ENCODE measurements around the gene ABI3BP.

The ABI3BP gene

DNA sequence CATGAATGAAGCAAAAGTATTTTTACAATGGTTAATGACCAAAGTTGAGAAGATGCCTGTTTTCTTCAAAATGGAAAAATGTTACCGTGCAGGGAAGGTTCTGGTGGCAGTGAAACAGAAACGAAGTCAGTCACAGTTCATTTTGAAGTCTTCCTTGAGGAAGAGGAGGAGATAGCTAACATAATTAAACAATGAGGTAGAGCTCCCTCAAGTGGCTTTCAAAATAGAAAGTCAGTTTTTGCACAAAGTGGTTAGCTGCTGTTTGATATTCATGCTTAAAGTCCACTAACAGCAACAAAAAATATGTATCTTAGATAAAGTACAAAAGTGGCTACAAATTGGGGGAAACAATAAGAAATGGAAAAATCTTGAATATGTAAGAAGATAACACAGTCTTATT is 196.7 kb downstream of the ABI3BP start:
- H3K4me3 ChIP-seq (ENCODE audit: low read depth, low read length): no peak overlapping the region
- no peak for DNase-seq (ENCODE audit: low read depth)

DNA sequence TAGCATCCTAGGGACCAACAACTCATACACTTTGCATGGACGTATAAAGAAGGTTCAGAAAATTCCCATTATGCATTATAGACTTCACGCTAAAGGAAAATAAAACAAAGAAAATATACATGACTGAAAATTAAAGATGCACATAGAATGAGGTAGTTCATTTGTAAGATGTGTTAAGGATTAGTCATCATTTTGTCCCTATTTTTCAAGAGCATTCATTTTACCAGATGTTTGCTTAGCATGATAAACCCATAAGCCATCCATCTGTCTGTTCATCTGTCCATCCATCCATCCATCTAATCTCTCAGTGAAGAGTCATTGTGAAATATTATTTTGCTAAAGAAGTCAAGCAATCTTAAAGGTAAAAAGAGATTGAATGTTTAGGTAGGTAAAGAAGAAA is 203.6 kb downstream of the ABI3BP start:
- H3K4me3 ChIP-seq (ENCODE audit: low read depth, low read length): no peak overlapping the region
- no peak for DNase-seq (ENCODE audit: low read depth)

DNA sequence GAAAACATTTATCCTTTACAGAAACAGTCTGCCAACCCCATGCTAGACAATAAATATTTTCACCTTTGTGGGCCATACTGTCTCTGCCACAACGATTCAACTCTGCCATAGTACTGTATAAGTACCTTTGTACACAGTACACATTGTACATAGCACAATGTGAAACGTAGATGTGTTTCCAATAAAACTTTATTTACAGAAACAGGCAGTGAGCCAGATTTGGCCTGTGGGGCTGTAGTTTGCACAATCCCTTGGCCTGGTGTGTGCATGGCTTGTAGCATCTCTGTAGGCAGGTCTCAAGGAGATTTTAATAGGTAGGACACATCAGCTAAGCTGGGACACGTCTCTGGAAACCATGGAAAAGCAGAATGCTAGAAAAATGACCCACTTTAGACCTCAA is 209.6 kb downstream of the ABI3BP start:
- DNase-seq (ENCODE audit: low read depth): no peak
- H3K4me3 ChIP-seq (ENCODE audit: low read depth, low read length): no peak overlapping the region

DNA sequence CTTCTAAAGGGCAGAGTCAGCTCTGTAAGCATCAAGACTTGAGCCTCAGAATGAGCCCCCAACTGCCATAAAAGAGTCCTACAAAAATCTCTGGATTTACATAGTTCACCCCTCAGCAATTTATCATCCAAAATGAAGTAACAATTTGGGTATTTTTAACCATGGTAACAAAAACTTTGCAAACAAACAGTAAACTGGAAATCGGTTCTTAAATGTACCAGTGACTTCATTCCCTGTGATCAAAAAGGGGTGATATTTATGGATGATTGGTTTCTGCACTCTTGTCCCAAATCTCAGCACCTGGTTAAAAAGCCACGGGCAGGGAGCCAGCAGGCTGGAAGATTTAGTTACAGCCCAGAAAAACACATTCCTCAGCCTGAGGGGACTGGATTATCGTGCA is 210.3 kb downstream of the ABI3BP start:
- no peak for DNase-seq (ENCODE audit: low read depth)
- no peak overlapping the region for H3K4me3 ChIP-seq (ENCODE audit: low read depth, low read length)

DNA sequence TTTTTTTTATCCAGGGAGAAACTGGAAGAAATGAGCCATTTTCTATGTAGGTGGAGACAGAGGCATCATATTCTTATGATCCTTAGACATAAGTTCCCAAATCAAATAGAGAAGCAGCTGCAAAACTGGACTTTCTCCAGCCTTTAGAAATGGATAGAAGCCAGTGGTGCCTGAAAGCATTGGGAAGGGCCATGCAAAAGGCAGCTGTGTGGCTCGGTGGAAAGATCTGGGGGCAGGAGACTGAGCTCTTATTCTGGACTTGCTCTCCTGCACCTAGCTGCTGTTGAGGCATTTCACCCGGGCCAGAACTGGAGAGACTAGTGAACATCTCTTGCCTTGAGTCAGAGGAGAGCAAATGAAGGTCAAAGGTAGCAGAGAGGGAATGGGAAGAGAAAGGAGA is 210.9 kb downstream of the ABI3BP start:
- DNase-seq (ENCODE audit: low read depth): no peak
- no peak overlapping the region for H3K4me3 ChIP-seq (ENCODE audit: low read depth, low read length)

DNA sequence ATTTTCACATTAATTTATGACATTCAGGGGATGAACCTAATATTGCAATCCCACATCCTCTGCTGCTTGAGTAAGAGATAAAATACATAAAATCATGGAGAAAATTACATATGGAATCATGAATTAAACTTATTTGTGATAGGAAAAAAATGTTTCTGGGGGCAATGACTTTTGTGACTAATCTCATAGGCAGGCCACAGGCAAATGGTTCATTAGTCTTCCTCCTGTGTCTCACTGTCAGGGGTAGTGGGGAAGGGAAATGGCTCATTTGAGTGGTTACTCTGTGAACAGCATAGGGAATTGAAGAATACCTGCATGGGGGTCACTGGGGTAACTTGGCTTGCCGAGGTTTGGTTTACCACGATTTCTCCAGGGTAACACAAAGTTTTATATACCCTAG is 211.9 kb downstream of the ABI3BP start:
- DNase-seq (ENCODE audit: low read depth): no peak
- no peak overlapping the region for H3K4me3 ChIP-seq (ENCODE audit: low read depth, low read length)

DNA sequence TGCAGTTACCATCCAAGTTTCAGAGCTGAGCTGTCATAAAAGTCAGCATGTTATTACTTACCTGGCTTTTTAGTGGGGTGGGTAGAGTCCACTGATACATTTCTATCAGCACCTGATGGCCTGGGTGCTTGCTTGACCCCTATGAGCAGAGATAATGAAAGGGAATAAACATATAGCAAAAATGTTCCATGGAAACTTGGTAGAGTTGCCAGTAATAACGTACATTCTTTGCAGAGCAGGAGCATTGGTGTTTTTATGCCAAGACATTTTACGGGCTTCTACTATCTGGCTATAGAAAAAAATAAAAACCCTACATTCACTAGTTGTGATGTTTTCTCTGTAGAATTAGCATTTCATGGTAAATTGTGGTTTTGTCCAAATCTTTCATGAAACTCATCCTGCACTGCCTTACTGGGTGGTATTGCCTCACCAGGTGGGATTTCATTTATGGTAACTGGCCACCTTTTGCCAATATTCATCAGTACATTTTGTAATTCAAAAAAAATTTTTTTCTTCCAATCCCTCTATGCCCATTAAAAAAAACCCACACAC is 213.1 kb downstream of the ABI3BP start:
- no peak for DNase-seq (ENCODE audit: low read depth)

DNA sequence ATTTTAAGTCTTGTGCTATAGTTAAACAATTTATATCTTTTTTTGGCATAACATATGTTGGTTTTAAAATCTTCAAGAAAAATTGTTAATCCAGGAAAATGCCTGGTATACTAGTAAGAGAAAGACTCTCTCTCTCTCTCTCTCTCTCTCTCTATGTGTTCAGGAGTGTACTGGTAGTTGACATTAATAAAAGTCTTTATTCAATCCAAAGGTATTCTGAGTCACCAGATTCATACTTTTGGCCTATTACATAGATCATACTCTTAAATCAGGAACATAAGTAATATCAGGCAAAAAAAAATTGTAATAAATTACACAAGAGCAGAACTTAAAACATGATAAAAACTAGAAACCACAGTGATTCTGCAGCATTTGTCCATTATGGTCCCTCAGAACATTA is 213.7 kb downstream of the ABI3BP start:
- DNase-seq (ENCODE audit: low read depth): no peak
- H3K4me3 ChIP-seq (ENCODE audit: low read depth, low read length): no peak overlapping the region

More for the DNA sequence above, 213.1 kb downstream of the ABI3BP start:
- H3K4me3 ChIP-seq (ENCODE audit: low read depth, low read length): no peak overlapping the region

DNA sequence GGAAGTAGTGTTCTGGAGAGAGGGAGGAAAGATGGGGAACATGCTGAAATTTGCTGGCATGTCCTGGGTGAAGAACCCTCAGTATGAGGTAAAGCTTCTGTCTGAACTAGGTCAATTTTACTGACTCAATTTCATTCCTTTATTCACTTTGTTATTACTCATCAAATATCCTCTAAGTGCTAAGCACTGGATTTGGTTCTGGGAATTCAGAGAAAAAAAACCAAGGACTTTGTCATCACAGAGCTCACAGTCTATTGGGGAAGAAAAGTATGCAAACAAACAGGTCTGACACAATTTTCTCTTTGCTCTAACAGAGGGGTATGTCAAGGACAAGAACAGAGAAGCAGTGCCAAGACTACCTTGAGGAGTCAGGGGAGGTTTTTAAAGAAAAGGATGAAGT is 215.9 kb downstream of the ABI3BP start:
- DNase-seq (ENCODE audit: low read depth): no peak
- H3K4me3 ChIP-seq (ENCODE audit: low read depth, low read length): no peak overlapping the region

DNA sequence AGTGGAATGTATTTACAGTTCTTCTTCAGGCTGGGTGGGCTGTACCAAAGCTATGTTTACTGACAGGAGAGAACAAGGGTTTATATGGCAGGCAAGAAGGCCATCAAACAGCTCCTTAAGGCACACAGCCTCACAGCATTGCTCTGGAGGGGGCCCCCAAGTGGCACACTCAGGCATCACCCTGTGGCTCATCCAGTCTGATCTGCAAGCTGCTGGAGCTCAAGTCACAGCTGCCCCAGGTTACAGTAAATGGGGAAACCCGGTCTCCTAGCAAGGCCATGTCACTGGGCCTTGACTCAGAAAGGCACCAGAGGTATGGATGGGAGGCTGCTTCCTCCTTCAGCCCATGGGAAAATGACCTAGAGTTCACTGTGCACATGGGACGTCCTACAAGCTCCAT is 216.5 kb downstream of the ABI3BP start:
- no peak for DNase-seq (ENCODE audit: low read depth)
- H3K4me3 ChIP-seq (ENCODE audit: low read depth, low read length): no peak overlapping the region

DNA sequence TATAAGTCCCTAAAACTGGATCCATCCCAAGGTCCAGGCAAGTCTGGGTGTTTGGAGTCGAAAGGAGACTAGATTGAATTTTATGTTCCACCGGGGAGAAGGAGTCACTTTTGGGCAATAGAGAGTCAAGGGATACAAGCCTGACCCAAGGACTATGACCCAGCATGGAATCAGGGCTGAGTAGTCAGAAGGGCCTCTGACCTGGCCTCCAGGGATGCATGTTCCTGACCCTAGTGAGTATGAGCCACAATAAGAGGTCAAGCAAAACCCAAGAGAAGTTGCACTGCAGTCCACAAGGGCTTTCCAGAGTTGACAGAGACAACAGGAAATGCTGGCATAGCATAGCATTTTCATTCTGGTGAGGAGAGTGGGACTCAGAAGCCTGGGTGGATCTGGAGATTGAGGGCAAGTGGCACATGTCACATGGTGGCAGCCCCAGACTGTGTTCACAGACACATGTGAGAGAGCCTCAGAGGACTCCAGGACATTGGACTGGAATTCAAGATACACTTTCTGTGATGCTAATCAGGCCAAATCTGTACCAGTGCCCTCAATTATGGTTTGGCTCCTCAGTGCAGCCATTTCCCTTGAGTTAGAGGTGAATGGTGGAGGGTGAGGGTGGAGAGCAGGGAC is 217.0 kb downstream of the ABI3BP start:
- H3K4me3 ChIP-seq (ENCODE audit: low read depth, low read length): no peak overlapping the region
- no peak for DNase-seq (ENCODE audit: low read depth)

DNA sequence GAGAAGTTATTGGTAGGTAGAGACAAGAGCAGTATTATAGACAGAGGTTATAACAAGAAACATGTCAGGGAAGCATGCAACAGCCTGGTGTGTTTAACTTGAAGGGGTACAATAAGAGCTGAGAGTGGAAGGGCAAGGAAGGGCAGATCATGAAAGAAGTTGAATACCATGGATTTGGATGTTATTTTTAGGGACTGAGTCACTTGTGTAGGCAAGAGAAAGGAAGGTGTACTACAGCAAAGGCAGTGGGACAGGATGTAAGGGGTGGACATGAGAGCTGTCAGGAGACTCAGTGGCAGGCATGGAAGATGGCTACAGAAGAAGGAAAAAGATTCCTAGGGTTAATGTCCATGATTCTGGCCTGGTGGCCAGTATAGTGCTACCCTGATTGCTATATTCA is 217.6 kb downstream of the ABI3BP start:
- no peak for DNase-seq (ENCODE audit: low read depth)
- no peak overlapping the region for H3K4me3 ChIP-seq (ENCODE audit: low read depth, low read length)

DNA sequence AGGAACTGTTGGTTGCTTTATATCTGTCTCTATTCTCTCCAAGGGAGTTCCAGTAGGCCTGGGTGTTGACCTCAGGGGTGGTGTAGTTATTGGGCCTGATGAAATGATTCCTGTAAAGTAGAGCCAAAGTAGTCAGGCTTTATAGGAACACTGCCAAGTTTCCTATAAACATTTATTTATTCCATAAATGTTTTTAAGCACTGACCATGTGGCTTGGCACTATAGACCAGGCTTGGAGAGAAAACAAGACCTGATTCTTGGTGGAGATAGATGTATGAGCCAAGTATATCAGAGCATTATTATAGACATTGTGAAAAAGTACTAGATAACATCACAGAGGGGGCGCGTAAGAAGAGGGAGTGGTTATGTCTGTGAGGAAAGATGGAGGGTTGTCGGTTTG is 218.0 kb downstream of the ABI3BP start:
- H3K4me3 ChIP-seq (ENCODE audit: low read depth, low read length): no peak overlapping the region
- DNase-seq (ENCODE audit: low read depth): no peak

DNA sequence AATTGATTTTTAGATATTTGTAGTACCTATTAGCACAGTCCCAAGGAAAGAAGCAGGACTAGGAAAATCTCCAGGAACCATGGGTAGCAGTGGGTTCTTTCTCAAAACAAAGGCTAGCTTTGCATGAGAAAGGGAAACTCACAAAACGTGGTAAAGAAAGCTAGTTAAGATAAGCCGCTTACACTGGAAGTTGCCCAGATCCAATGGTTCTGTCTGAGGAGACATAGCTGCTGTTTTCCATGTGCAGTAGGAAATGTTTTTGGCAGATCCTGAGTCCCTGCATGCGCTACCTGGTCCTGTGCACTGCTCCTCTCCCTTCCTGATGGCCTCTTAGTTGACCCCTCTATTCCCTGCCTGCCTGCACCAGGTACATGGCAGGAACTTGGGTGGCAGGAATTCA is 223.5 kb downstream of the ABI3BP start:
- H3K4me3 ChIP-seq (ENCODE audit: low read depth, low read length): no peak overlapping the region
- DNase-seq (ENCODE audit: low read depth): no peak

DNA sequence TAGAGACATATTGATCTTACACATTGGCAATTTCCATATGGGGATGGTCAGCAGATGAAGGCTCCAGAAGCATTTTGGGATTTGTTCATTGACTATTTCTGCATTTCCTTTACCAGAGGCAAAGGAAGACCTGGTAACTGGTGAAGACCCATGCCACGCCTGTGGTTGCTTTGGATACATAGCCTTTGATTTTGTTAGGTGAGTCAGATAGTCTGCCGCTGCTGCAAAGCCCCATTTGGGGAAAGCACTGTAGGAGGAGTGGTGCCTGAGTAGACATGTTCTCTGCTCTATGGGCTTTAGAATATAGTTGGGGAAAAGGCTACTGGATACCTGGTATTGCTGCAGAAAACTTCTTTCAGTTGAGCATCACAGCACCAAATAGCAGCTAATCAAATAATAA is 227.2 kb downstream of the ABI3BP start:
- no peak for DNase-seq (ENCODE audit: low read depth)

DNA sequence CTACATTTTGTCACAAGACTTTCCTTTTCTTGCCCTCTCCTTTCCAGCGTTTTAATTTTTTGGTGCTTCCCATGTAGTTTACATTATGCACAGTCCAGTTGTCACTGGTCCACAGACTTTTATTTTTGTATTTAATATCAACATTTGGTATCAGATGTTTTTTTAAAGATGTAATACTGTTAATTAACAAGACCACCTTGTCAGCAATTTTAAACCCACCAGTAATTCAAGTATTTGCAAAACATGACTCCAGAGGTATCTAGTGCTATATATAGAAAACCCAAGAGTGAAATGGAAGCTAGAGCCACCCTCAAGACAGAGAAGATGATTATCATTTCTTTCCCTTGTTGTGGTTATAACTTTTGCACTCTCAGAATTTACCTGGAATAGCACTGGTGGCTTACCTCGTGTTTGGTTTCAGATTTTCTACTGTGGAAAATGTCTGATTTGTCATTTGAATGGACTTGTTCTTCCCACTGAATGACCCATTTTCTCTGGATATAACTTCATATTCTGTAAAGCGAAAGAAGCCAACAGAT is 227.7 kb downstream of the ABI3BP start:
- H3K4me3 ChIP-seq (ENCODE audit: low read depth, low read length): no peak overlapping the region
- DNase-seq (ENCODE audit: low read depth): no peak

More for the DNA sequence above, 227.2 kb downstream of the ABI3BP start:
- H3K4me3 ChIP-seq (ENCODE audit: low read depth, low read length): no peak overlapping the region

DNA sequence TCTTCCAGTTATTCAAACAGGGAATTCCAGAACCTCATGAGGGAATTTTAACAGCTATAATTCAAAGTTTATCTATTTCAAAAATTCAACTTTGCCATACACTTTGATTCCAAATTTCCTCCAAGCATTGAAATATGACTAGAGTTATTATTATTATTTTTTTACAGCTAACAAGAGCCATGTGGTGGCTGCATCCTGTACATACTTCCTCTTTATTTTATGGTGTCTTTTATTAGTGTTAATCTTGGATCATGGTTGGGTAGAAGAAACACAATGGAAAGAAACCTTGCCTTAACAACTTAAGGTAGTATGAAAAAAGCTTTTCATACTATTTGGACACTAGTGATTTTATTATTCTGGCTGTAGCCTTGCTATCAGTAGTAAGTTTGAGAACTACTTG is 231.3 kb downstream of the ABI3BP start:
- H3K4me3 ChIP-seq (ENCODE audit: low read depth, low read length): no peak overlapping the region
- DNase-seq (ENCODE audit: low read depth): no peak

DNA sequence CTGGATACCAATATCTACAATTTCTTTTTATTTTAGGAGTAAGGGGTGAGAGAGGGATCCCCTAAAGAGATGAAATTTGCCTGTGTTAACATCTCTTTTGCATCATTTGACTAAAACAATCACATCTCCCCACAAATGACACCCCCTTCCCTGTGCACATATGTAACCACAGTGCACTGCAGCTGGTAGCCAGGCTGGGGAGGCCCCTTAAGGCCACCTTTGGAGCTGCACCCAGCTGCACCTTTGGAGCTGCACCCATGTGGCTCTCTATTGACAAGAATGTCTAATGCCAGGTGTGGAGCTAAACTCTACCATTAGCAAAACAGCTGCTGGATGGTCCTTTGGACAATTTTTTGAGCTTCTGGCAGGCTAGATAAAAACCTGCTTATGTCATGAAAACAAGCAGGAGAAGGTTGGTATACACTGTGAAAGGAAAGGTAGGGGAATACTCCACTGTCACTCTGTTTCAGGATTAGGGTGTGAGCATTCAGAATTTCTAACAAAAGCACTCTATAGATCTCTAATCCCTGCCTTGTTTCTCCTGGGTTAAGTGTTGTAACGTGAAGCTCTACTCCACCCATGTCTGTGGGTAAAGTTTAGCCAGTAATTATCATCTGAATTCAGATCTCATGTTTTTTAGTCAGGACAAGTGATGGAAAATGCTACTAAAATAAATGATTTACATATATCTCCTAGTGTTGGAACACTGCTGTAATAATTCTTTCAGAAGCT is 231.8 kb downstream of the ABI3BP start:
- DNase-seq (ENCODE audit: low read depth): no peak
- no peak overlapping the region for H3K4me3 ChIP-seq (ENCODE audit: low read depth, low read length)

DNA sequence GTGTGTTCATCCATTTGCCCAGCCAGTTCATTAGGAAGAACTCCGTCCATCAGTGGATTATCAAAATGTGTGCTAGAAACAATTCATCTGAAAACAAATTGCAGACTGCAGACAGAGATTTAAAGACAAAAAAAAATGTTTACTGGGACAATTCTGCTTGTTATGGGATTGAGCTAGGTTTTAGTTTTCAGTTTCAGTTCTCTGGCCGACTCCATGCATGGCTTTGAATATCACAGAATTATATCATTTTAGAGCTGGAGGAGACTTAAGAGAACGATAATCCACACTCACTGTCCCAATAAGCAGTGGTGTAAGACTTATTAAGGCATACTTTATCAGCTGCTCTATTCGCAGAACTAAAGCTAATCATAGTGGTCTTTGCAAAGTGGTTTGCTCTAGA is 232.8 kb downstream of the ABI3BP start:
- no peak overlapping the region for H3K4me3 ChIP-seq (ENCODE audit: low read depth, low read length)
- no peak for DNase-seq (ENCODE audit: low read depth)

DNA sequence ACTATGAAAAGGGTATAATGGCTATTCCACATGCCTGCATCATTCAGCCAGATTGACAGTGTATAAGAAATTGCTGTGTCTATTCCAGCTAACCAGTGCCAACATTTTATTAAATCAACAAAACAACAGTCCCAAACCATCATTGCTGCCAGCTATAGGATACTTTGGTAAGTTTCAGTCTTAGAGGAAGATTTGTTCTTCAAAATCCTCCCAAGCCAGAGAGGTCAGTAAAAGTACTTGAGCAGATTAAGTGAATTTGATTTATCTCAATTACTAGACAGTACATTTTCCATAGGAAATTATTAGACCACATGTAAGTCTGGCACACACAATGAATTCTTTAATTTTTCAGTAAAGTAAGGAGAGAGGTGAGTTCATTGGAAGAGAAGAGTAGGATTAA is 233.3 kb downstream of the ABI3BP start:
- no peak overlapping the region for H3K4me3 ChIP-seq (ENCODE audit: low read depth, low read length)
- DNase-seq (ENCODE audit: low read depth): no peak

DNA sequence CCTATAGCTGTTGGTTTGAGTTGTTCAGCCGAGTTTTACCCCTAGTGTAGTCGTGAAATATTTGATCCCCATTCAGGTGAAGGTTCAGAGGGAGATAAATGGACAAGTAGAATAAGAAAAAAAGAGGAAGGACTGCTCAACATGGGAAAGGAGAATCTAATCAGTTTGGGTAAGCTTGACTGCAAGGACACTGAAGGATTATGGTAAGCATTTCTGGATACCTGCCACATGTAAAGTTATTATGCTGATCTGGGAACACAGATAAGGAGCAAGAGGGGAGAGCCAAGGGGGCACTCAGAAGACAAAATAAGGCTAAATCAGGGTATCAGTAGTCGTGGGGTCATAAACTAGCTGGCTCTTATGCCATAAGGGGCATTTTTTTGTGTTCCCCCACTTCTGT is 234.1 kb downstream of the ABI3BP start:
- no peak overlapping the region for H3K4me3 ChIP-seq (ENCODE audit: low read depth, low read length)
- no peak for DNase-seq (ENCODE audit: low read depth)

All from skeletal muscle cell (primary cell).